K562 (cell line): Measurements from ENCODE around the gene OR52W1. TPM values are rescaled to one million over a fixed set of nuclear protein-coding genes. Genes with fewer than 3 reads are reported as not detected.

Experiments
- ATAC-seq: fragments of 200-7000 bp; cut with Tn5 transposase; 3 replicates; pipeline ENCODE4 v1.9.1; 2020; ENCODE audit warnings: moderate library complexity
- BruUV-seq: library from RNA; stranded (reverse); fragments of 400-500 nt; replicated peaks from 2 replicates; lab custom pipeline; 2021; lab: Mats Ljungman, UMichigan
- CTCF ChIA-PET: fragments of 300-600 bp; formaldehyde crosslinking; extraction: SDS; loops from one replicate; lab custom pipeline; 2021; ENCODE audit warnings: low intra/inter-chr PET ratio; lab: Yijun Ruan, JAX
- POLR2A ChIA-PET: fragments of 300-600, 350-650 bp; sonication (Branson Sonifier 250); formaldehyde crosslinking; extraction: SDS; loops from one replicate; lab custom pipeline; 2021; ENCODE audit warnings: antibody characterized with exemption, inconsistent platforms; lab: Yijun Ruan, JAX
- DNase-seq, 4 experiments: peaks; one replicate each; pipeline versions ENCODE4 v3.0.0 to v3.0.0-alpha.2; 2011 to 2018; ENCODE audit warnings: low spot score in 3 of 4, mixed read lengths in 3 of 4; ENCODE audit errors: extremely low read depth in 1 of 4
- FAIRE-seq: peaks from 2 replicates; lab custom pipeline; 2011; peaks lifted over from hg19 to GRCh38; lab: Jason Lieb, UNC
- H2AFZ ChIP-seq: 2 replicates; pipeline ENCODE4 v1.6.0; 2011; ENCODE audit warnings: low read depth, low read length, control low read depth, inconsistent platforms
- H3K27ac ChIP-seq: fragments of 200-600 bp; 3 replicates; pipeline ENCODE4 v1.8.0; 2011; ENCODE audit warnings: low read depth, mild to moderate bottlenecking, control low read depth, inconsistent platforms, low read length, moderate library complexity, mixed read lengths; ENCODE audit errors: extremely low read depth
- H3K27me3 ChIP-seq, 2 experiments: fragments of 300-600 bp in 1 of 2; 2 replicates in 1 of 2; 3 replicates in 1 of 2; pipeline versions ENCODE4 v1.6.0 to v1.8.0; 2011; ENCODE audit warnings: inconsistent platforms in 2 of 2, low read length in 2 of 2, mild to moderate bottlenecking in 1 of 2, mixed read lengths in 1 of 2, moderate library complexity in 1 of 2; ENCODE audit not compliant: control insufficient read depth in 2 of 2, insufficient read depth in 2 of 2
- H3K36me3 ChIP-seq: fragments of 300-600 bp; 3 replicates; pipeline ENCODE4 v1.8.0; 2011; ENCODE audit warnings: mild to moderate bottlenecking, low read length, inconsistent platforms; ENCODE audit not compliant: control insufficient read depth, insufficient read depth
- H3K4me1 ChIP-seq, 2 experiments: fragments of 200-600 bp in 1 of 2; replicated peaks in 1 of 2; 2 replicates in 1 of 2; 3 replicates in 1 of 2; pipeline versions ENCODE4 v1.5.1 to v1.8.0; 2011; ENCODE audit warnings: inconsistent platforms in 2 of 2, low read length in 2 of 2, mild to moderate bottlenecking in 1 of 2, mixed read lengths in 1 of 2, moderate library complexity in 1 of 2; ENCODE audit not compliant: control insufficient read depth in 2 of 2, insufficient read depth in 2 of 2
- H3K4me2 ChIP-seq: 2 replicates; pipeline ENCODE4 v1.6.1; 2011; ENCODE audit warnings: low read length, control low read depth, inconsistent platforms, mixed read lengths; ENCODE audit not compliant: insufficient read depth
- H3K4me3 ChIP-seq: fragments of 200-600 bp; sonication (generic), shearing (Covaris generic); 2 replicates; pipeline ENCODE4 v1.5.1; 2016; ENCODE audit warnings: control low read depth, inconsistent platforms
- H3K79me2 ChIP-seq: fragments of 200-600 bp; 3 replicates; pipeline ENCODE4 v1.8.0; 2011; ENCODE audit warnings: low read length, inconsistent platforms; ENCODE audit not compliant: control insufficient read depth, insufficient read depth
- H3K9ac ChIP-seq, 2 experiments: 2 replicates each; pipeline versions ENCODE4 v1.6.0 to v1.6.1; 2011; ENCODE audit warnings: low read depth in 2 of 2, low read length in 2 of 2, control low read depth in 1 of 2, inconsistent platforms in 1 of 2, mild to moderate bottlenecking in 1 of 2, mixed read lengths in 1 of 2; ENCODE audit not compliant: insufficient read depth in 1 of 2
- H3K9me1 ChIP-seq: one replicate; pipeline ENCODE4 v1.6.0; 2011; ENCODE audit warnings: inconsistent platforms, mild to moderate bottlenecking, low read length, moderate library complexity; ENCODE audit not compliant: control insufficient read depth, insufficient read depth
- H3K9me3 ChIP-seq: replicated peaks from 2 replicates; pipeline ENCODE4 v1.5.1; 2011; ENCODE audit warnings: low read depth, low read length, inconsistent platforms; ENCODE audit not compliant: control insufficient read depth, insufficient read depth
- H4K20me1 ChIP-seq: replicated peaks from 2 replicates; pipeline ENCODE4 v1.6.1; 2011; ENCODE audit warnings: low read length, inconsistent platforms, mixed read lengths; ENCODE audit not compliant: control insufficient read depth, insufficient read depth
- GABPB2 ChIP-seq: fragments of 250-450 bp; sonication (Bioruptor Pico); conservative IDR thresholded peaks from 2 replicates; pipeline ENCODE4 v1.5.1; 2021; ENCODE audit warnings: mild to moderate bottlenecking
- HDGF ChIP-seq: fragments of 450-650 bp; IDR thresholded peaks from 2 replicates; pipeline ENCODE4 v1.6.1; 2016
- HIVEP1 ChIP-seq: fragments of 250-450 bp; sonication (Bioruptor Pico); IDR thresholded peaks from 2 replicates; pipeline ENCODE4 v1.4.0; 2020; ENCODE audit warnings: mild to moderate bottlenecking
- KLF13 ChIP-seq: fragments of 450-650 bp; IDR thresholded peaks from 2 replicates; pipeline ENCODE4 v1.6.1; 2016; ENCODE audit warnings: missing genetic modification characterization, low read depth, mild to moderate bottlenecking, missing compliant biosample characterization, moderate library complexity, borderline replicate concordance
- L3MBTL2 ChIP-seq: fragments of 450-650 bp; IDR thresholded peaks from 2 replicates; pipeline ENCODE4 v1.6.1; 2016; ENCODE audit warnings: mild to moderate bottlenecking, moderate library complexity
- NCOR1 ChIP-seq: fragments of 450-650 bp; IDR thresholded peaks from 2 replicates; pipeline ENCODE4 v1.6.1; 2016; ENCODE audit warnings: mild to moderate bottlenecking, moderate library complexity
- NR1H2 ChIP-seq: sonication (generic); formaldehyde crosslinking; IDR thresholded peaks from 2 replicates; pipeline ENCODE4 v1.4.0; 2020; ENCODE audit warnings: mild to moderate bottlenecking, missing genetic modification reagents
- TAF9B ChIP-seq: fragments of 450-650 bp; IDR thresholded peaks from 2 replicates; pipeline ENCODE4 v1.6.1; 2018; ENCODE audit warnings: mild to moderate bottlenecking; ENCODE audit not compliant: partially characterized antibody
- WGBS: fragments of 100-300 bp; shearing (Covaris generic); methylation state at CpG from one replicate; pipeline ENCODE4 v1.1.6; 2016; ENCODE audit warnings: low coverage, mixed read lengths; ENCODE audit not compliant: insufficient coverage; ENCODE audit errors: missing lambda C conversion rate; 5-methylcytosine and 5-hydroxymethylcytosine counted together
- in situ Hi-C: fragments of 300-500 bp; cut with MboI; formaldehyde crosslinking; loops from 4 replicates; pipeline ENCODE4 v1.15.0; 2018; ENCODE audit warnings: inconsistent platforms, mixed read lengths
- intact Hi-C: fragments of 100-400 bp; cut with micrococcal nuclease; formaldehyde crosslinking; loops from 2 replicates; pipeline ENCODE4 v1.14.2; 2022
- polyA plus RNA-seq, 8 experiments: library from polyadenylated mRNA; depleted of rRNA in 4 of 8; stranded (reverse) in 5 of 8; unstranded in 3 of 8; fragments of >200 nt; fragmentation: Nextera tagmentation in 2 of 8; fragmentation: Illumina TruSeq in 1 of 8; extraction: Ambion mirVana in 2 of 8; extraction: Trizol in 1 of 8; gene quantifications; 2 replicates each; pipeline versions ENCODE4 v1.2.1 to v1.2.3, GENCODE V29; 2011 to 2014; ENCODE audit warnings: inconsistent platforms in 1 of 8, missing spikeins in 1 of 8
- total RNA-seq, 7 experiments: library from RNA; depleted of rRNA in 6 of 7; stranded (reverse); fragments of >200 nt in 6 of 7; fragmentation: Illumina TruSeq in 2 of 7; extraction: Trizol in 2 of 7; gene quantifications; 2 replicates each; pipeline versions ENCODE4 v1.2.1 to v1.2.3, GENCODE V29; 2011 to 2021; ENCODE audit warnings: low replicate concordance in 1 of 7
- TF ChIP-seq, protein P1 (sequence below): fragments of 250-450 bp; sonication (Bioruptor Pico); IDR thresholded peaks from 2 replicates; pipeline ENCODE4 v1.6.1; 2021; ENCODE audit warnings: mild to moderate bottlenecking
- TF ChIP-seq, protein P2 (sequence below): IDR thresholded peaks from 2 replicates; pipeline ENCODE4 v1.6.1; 2012; ENCODE audit warnings: low read depth, low read length, improper control_type of control experiment, borderline replicate concordance

Gene OR52W1
- total and polyA plus RNA-seq, 9 of the 15 experiments (the other 6 are each of a cell fraction or from before 2014, with no cell fraction given) = not detected

DNA sequence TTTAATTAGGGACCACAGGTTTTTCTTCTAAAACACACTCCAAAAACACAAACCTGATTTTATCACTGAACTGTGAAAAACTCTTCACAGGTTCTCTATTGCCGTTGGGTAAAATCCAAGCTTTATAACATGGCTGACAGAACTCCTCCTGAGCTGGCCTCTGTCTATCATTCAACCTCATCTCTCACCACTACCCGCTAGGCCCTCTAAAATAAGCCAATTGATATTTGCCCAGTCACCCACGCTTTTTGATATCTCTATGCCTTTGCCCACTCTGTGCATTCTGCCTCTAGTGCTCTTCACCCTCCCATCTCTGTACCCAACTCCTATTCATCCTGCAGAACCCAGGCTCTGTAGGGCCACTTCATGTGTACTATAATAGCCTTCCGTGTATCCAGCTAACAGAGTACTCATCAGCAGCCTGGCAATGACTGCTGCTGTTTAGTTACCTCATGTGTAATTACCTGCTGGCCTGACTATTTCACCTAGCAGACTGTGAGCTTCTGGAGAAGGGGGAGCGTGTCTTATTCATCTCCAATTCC, 38.8 kb downstream of the OR52W1 start:
- Histone ChIP-seq H3K9me1 (no peaks in the 10 kb centered on the region), H3K79me2 (peaks cover 17% of the 10 kb centered on the region), H3K27me3 (peaks cover 3 to 31% of the 10 kb centered on the region in 2 experiments; a peak in 4 of 5 replicates), H3K4me2 (no peak overlapping the region), H4K20me1 (no peaks in the 10 kb centered on the region), H3K9me3 (no peaks in the 10 kb centered on the region), H3K9ac (no peak overlapping the region), H2AFZ (no peak overlapping the region), H3K4me1 (peaks cover 9% of the 10 kb centered on the region in 2 experiments; a peak in 3 of 5 replicates), H3K27ac (no peak overlapping the region), H3K4me3 (no peak overlapping the region), H3K36me3 (no peaks in the 10 kb centered on the region)
- WGBS = 24% methylated on average over 5 of the region's 5 CpGs
- ChIA-PET POLR2A (interaction anchor here (0.7 kb wide), 1 partner anchor 12 kb away, joined by 3 read pairs; no protein-coding TSS in a partner anchor), CTCF (no interaction called here)
- TF ChIP-seq, protein P1, sequence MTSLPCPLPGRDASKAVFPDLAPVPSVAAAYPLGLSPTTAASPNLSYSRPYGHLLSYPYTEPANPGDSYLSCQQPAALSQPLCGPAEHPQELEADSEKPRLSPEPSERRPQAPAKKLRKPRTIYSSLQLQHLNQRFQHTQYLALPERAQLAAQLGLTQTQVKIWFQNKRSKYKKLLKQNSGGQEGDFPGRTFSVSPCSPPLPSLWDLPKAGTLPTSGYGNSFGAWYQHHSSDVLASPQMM (CRISPR knock-in tag) = no peak
- TF ChIP-seq HDGF (no peak), NCOR1 (no peak), TAF9B (no peak), HIVEP1 (no peak), NR1H2 (CRISPR knock-in tag) (no peak), L3MBTL2 (no peak), GABPB2 (CRISPR knock-in tag) (no peak), KLF13 (no peak)
- TF ChIP-seq, protein P2, sequence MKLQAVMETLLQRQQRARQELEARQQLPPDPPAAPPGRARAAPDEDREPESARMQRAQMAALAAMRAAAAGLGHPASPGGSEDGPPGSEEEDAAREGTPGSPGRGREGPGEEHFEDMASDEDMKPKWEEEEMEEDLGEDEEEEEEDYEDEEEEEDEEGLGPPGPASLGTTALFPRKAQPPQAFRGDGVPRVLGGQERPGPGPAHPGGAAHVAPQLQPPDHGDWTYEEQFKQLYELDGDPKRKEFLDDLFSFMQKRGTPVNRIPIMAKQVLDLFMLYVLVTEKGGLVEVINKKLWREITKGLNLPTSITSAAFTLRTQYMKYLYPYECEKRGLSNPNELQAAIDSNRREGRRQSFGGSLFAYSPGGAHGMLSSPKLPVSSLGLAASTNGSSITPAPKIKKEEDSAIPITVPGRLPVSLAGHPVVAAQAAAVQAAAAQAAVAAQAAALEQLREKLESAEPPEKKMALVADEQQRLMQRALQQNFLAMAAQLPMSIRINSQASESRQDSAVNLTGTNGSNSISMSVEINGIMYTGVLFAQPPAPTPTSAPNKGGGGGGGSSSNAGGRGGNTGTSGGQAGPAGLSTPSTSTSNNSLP = no peak
- no peak for ATAC-seq
- in situ Hi-C loops = no loop called here
- FAIRE-seq = no peak
- BruUV-seq = no TSS peak
- no peak for DNase-seq
- intact Hi-C loops = no loop called here
